Spleen (tissue), 7 donors: Measurements from ENCODE around the gene CCZ1B.

ENCODE experiments used
- POLR2A ChIP-seq, 3 donors: fragments of 450-650 bp; IDR thresholded peaks; one replicate each; pipeline ENCODE4 v1.5.1; 2017; ENCODE audit warnings: antibody characterized with exemption in 3 of 3, mild to moderate bottlenecking in 1 of 3
- POLR2AphosphoS5 ChIP-seq, 3 donors: sonication (generic); formaldehyde crosslinking; IDR thresholded peaks; one replicate each; pipeline ENCODE4 v1.5.1; 2017; ENCODE audit warnings: antibody characterized with exemption in 3 of 3
- TF ChIP-seq, protein P1 (sequence below), 11 experiments: fragments of 200-600 bp in 7 of 11; fragments of 450-650 bp in 4 of 11; sonication (generic) in 4 of 11; IDR thresholded peaks in 8 of 11; conservative IDR thresholded peaks in 3 of 11; 1 replicate in 7 of 11; 2 replicates in 4 of 11; pipeline versions ENCODE4 v1.4.0 to v1.8.0; 2016 to 2021; ENCODE audit warnings: antibody characterized with exemption in 11 of 11, inconsistent platforms in 4 of 11, mild to moderate bottlenecking in 1 of 11
- donor health status: DM: no; HTN: no; CAD: no; lungs with moderate emphysema.
- donor health status: DM: no; HTN: no; CAD: no.
- donor health status: DM: no; HTN: no; CAD: no.

DNA sequence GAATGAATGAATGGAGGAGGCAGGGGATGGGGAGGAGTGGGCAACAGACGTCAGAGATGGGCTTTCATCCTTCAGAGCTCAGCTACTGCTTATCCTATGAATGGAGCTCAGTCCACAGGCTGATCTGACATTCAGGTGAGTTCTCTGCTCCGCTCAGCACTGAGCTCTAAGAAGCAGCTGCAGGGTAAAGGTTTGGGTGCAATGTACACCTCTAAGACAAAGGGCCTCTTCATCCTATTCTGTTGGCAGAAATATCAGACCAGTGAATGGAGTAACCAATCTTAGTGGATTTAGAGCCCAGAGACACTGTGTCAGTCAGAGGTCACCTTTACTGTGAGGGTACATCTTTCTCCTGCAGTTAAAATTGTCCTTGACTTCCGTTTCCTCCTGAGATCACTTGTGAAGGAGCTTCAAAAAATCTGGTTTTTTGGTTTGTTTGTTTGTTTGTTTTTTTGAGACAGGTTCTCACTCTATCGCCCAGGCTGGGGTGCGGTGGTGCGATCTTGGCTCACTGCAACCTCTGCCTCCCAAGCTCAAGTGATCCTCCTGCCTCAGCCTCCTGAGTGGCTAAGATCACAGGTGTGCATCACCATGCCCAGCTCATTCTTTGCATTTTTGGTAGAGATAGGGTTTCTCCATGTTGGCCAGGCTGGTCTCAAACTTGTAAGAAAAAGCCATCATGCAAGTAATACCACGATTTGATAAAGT lies 5.1 kb upstream of the CCZ1B start:
- TF ChIP-seq, protein P1, sequence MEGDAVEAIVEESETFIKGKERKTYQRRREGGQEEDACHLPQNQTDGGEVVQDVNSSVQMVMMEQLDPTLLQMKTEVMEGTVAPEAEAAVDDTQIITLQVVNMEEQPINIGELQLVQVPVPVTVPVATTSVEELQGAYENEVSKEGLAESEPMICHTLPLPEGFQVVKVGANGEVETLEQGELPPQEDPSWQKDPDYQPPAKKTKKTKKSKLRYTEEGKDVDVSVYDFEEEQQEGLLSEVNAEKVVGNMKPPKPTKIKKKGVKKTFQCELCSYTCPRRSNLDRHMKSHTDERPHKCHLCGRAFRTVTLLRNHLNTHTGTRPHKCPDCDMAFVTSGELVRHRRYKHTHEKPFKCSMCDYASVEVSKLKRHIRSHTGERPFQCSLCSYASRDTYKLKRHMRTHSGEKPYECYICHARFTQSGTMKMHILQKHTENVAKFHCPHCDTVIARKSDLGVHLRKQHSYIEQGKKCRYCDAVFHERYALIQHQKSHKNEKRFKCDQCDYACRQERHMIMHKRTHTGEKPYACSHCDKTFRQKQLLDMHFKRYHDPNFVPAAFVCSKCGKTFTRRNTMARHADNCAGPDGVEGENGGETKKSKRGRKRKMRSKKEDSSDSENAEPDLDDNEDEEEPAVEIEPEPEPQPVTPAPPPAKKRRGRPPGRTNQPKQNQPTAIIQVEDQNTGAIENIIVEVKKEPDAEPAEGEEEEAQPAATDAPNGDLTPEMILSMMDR (IDR thresholded peaks at IDR 0.05 in 8 of 11, conservative IDR thresholded peaks at IDR 0.05 in 3 of 11), result no peak
- TF ChIP-seq POLR2AphosphoS5 (IDR thresholded peaks at IDR 0.05) (no peak), POLR2A (IDR thresholded peaks at IDR 0.05) (no peak)
